Loucy (cell line): ENCODE data around the gene MAPK1.
"Not testable (repeated sequence)": the region's sequence is repeated elsewhere in the genome, so short reads cannot be mapped to it uniquely, and the experiment has no call there.

Experiments used
- H2AFZ ChIP-seq: fragments of 200-600 bp; sonication (generic); 2 replicates; pipeline ENCODE4 v1.6.0; 2016; ENCODE audit warnings: antibody characterized with exemption, mild to moderate bottlenecking, low read length, moderate library complexity
- H3F3A ChIP-seq: fragments of 200-600 bp; 2 replicates; pipeline ENCODE4 v1.6.0; 2016; ENCODE audit warnings: antibody characterized with exemption, low read depth, mild to moderate bottlenecking
- H3K27me3 ChIP-seq: fragments of 200-600 bp; sonication (generic); 2 replicates; pipeline ENCODE4 v1.6.1; 2014; ENCODE audit warnings: low read length, mild to moderate bottlenecking; ENCODE audit not compliant: insufficient read depth, poor library complexity, severe bottlenecking
- H3K36me3 ChIP-seq: fragments of 200-600 bp; sonication (generic); 2 replicates; pipeline ENCODE4 v1.6.1; 2016; ENCODE audit warnings: low read length; ENCODE audit not compliant: insufficient read depth
- H3K4me1 ChIP-seq: fragments of 200-600 bp; sonication (generic); 2 replicates; pipeline ENCODE4 v1.5.1; 2014; ENCODE audit warnings: low read length, mild to moderate bottlenecking; ENCODE audit not compliant: insufficient read depth, poor library complexity, severe bottlenecking
- H3K4me2 ChIP-seq: fragments of 200-600 bp; sonication (generic); 2 replicates; pipeline ENCODE4 v1.6.0; 2014; ENCODE audit warnings: antibody characterized with exemption, low read length, low read depth, mild to moderate bottlenecking; ENCODE audit not compliant: poor library complexity, severe bottlenecking
- H3K4me3 ChIP-seq: fragments of 200-600 bp; sonication (generic); 2 replicates; pipeline ENCODE4 v1.5.1; 2014; ENCODE audit warnings: low read length, mild to moderate bottlenecking, mixed read lengths; ENCODE audit not compliant: poor library complexity, severe bottlenecking
- H3K79me2 ChIP-seq: fragments of 200-600 bp; sonication (generic); 2 replicates; pipeline ENCODE4 v1.6.1; 2014; ENCODE audit warnings: low read length; ENCODE audit not compliant: insufficient read depth
- H3K9ac ChIP-seq: fragments of 200-600 bp; sonication (generic); 2 replicates; pipeline ENCODE4 v1.6.0; 2014; ENCODE audit warnings: mild to moderate bottlenecking, low read depth, low read length, moderate library complexity; ENCODE audit not compliant: poor library complexity, severe bottlenecking
- H3K9me2 ChIP-seq: fragments of 200-600 bp; sonication (generic); replicated peaks from 2 replicates; pipeline ENCODE4 v1.6.1; 2016; ENCODE audit warnings: low read depth, low read length, mixed read lengths
- H3K9me3 ChIP-seq: fragments of 200-600 bp; sonication (generic); 2 replicates; pipeline ENCODE4 v1.6.1; 2014; ENCODE audit warnings: mild to moderate bottlenecking, antibody characterized with exemption, low read length, low read depth; ENCODE audit not compliant: insufficient read depth
- H4K20me1 ChIP-seq: fragments of 200-600 bp; sonication (generic); 2 replicates; pipeline ENCODE4 v1.6.0; 2014; ENCODE audit warnings: antibody characterized with exemption, low read length, mild to moderate bottlenecking; ENCODE audit not compliant: insufficient read depth, poor library complexity, severe bottlenecking
- EZH2phosphoT487 ChIP-seq: fragments of 200-600 bp; IDR thresholded peaks from 2 replicates; pipeline ENCODE4 v1.6.1; 2018; ENCODE audit warnings: antibody characterized with exemption, mild to moderate bottlenecking, moderate library complexity, borderline replicate concordance
- TF ChIP-seq, protein P1 (sequence below): fragments of 200-600 bp; sonication (generic); conservative IDR thresholded peaks from 2 replicates; pipeline ENCODE4 v1.5.1; 2014; ENCODE audit warnings: mild to moderate bottlenecking, antibody characterized with exemption, low read length

Gene MAPK1

DNA sequence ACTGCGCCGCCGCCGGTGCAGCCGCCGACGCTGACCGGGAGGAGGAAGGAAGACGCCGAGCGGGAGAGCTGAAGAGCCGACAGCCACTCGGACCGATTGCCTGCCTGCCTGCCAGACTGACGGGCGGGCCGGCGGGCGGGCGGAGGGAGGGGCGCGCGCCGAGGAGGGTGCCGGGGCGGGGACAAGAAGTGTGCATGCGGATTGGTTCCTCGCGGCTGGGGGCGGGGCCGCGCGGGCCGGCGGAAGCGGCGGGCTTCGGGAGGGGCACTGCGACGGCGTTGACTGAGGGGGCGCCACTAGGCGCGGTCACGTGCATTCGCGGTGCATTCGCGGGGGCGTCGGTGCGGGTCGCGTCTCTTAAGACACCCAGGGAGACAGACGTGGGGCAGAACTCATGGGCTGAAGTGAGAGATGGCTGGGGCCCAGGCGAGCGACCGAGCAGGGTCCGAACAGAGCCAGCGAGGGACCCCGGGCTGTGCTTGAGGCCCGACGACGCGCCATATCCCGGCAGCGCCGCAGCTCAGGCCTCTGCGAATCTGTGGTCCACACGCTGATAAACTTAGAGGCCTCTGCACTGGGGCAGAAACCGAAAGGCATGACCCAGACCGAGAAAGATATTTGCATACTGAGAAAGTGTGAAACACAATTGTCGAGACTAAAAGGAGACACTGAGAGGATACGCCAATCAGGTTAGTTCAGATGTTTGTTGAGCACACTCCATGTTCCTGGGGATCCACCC, at the start of gene MAPK1:
TSS of gene MAPK1 (minus strand) at position 118 of the 739 bp plus-strand sequence. CDS start 205 bp downstream, outside the sequence.
- Histone ChIP-seq H3K79me2 (peaks cover 51% of the 10 kb centered on the region), H3K9me2 (no peaks in the 10 kb centered on the region), H3K9me3 (no peaks in the 10 kb centered on the region), H2AFZ (peak within 1 kb of the TSS; percentile 99), H3K27me3 (peaks cover 4% of the 10 kb centered on the region), H3K36me3 (no peaks in the 10 kb centered on the region; the same call in 1 of the 2 replicates), H4K20me1 (peaks cover 40% of the 10 kb centered on the region), H3K4me2 (peak within 1 kb of the TSS; percentile 90), H3K4me1 (peaks cover 34% of the 10 kb centered on the region), H3K4me3 (peak within 1 kb of the TSS; percentile 86), H3K9ac (peak within 1 kb of the TSS; percentile 97), H3F3A (no peaks in the 10 kb centered on the region)
- TF ChIP-seq, protein P1, sequence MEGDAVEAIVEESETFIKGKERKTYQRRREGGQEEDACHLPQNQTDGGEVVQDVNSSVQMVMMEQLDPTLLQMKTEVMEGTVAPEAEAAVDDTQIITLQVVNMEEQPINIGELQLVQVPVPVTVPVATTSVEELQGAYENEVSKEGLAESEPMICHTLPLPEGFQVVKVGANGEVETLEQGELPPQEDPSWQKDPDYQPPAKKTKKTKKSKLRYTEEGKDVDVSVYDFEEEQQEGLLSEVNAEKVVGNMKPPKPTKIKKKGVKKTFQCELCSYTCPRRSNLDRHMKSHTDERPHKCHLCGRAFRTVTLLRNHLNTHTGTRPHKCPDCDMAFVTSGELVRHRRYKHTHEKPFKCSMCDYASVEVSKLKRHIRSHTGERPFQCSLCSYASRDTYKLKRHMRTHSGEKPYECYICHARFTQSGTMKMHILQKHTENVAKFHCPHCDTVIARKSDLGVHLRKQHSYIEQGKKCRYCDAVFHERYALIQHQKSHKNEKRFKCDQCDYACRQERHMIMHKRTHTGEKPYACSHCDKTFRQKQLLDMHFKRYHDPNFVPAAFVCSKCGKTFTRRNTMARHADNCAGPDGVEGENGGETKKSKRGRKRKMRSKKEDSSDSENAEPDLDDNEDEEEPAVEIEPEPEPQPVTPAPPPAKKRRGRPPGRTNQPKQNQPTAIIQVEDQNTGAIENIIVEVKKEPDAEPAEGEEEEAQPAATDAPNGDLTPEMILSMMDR: peak; percentile 38
- TF ChIP-seq EZH2phosphoT487: no peak

DNA sequence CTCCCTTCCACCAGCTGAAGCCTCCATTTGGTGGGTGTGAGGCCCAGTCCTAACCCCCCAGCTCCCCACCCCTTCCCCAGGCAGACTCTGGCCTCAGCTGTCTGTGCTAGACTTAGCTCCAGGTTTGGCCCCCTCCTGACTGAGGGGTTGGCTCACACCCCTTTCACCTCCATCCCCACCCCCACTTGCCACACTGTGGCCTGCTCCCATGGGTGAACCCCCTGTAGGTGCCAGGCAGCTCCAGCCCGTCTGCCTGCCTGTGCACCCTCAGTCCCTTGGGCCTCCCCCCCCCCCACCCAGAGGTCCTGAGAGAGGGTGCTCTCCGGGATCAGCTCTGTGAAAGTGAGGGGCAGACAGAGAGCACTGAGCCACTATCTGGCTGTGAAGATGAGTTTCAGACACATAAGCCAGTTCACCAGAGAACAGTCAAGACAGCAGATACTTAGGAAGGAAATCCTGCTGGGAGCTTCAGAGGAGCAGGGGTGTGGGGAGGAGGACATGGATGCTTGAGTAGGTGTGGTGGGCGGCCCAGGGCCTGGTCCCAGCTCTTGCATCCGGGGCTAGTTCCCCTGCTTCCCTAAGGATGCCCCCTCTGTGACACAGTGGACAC, 49.0 kb upstream of the MAPK1 start:
- Histone ChIP-seq H3K4me2 (no peak overlapping the region), H3K4me1 (no peaks in the 10 kb centered on the region), H3F3A (no peaks in the 10 kb centered on the region), H4K20me1 (no peaks in the 10 kb centered on the region), H3K36me3 (no peaks in the 10 kb centered on the region), H3K9me2 (no peaks in the 10 kb centered on the region), H3K79me2 (no peaks in the 10 kb centered on the region), H3K9ac (no peak overlapping the region), H3K9me3 (no peaks in the 10 kb centered on the region), H3K4me3 (no peak overlapping the region), H2AFZ (no peak overlapping the region), H3K27me3 (no peaks in the 10 kb centered on the region)
- TF ChIP-seq, protein P1: no peak
- no peak for TF ChIP-seq EZH2phosphoT487

- H2AFZ ChIP-seq: no peak overlapping the region
- H3K79me2 ChIP-seq: no peaks in the 10 kb centered on the region
- no peaks in the 10 kb centered on the region for H3F3A ChIP-seq
- H3K36me3 ChIP-seq: no peaks in the 10 kb centered on the region
- no peaks in the 10 kb centered on the region for H3K4me1 ChIP-seq
- no peak overlapping the region for H3K4me3 ChIP-seq
- H3K9me2 ChIP-seq: no peaks in the 10 kb centered on the region
- TF ChIP-seq, protein P1: no peak
- TF ChIP-seq EZH2phosphoT487: no peak
- no peak overlapping the region for H3K9ac ChIP-seq
- no peaks in the 10 kb centered on the region for H4K20me1 ChIP-seq
- no peaks in the 10 kb centered on the region for H3K27me3 ChIP-seq
- H3K9me3 ChIP-seq: no peaks in the 10 kb centered on the region
- H3K4me2 ChIP-seq: no peak overlapping the region
Observed at GRCh38 chr22:21915624-21916308, 48.3 kb upstream of the MAPK1 start.

GRCh38 chr22:21914033-21914642, 46.7 kb upstream of the MAPK1 start:
- not testable (repeated sequence) for H3K4me3 ChIP-seq, H2AFZ ChIP-seq, H3K9me3 ChIP-seq, H3K79me2 ChIP-seq, H3K9me2 ChIP-seq, H3K4me2 ChIP-seq, H3K36me3 ChIP-seq, H3K9ac ChIP-seq, H3K27me3 ChIP-seq, H3K4me1 ChIP-seq, H4K20me1 ChIP-seq, H3F3A ChIP-seq

DNA sequence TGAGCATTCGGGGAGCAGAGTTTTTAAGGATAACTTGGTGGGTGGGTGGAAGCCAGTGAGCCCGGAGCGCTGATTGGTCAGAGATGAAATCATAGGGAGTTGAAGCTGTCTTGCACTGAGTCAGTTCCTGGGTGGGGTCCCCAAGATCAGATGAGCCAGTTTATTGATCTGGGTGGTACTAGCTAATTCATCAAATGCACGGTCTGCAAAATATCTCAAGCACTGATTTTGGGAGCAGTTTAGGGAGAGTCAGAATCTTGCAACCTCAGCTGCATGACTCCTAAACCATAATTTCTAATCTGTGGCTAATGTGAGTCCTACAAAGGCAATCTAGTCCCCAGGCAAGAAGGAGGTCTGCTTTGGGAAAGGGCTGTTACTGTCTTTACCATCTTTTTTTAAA, 42.9 kb upstream of the MAPK1 start:
- H3K4me2 ChIP-seq, H4K20me1 ChIP-seq, H3K79me2 ChIP-seq, H2AFZ ChIP-seq, H3K4me1 ChIP-seq, H3K9me2 ChIP-seq, H3K9ac ChIP-seq, H3K9me3 ChIP-seq, H3K27me3 ChIP-seq, H3F3A ChIP-seq, H3K36me3 ChIP-seq, H3K4me3 ChIP-seq: not testable (repeated sequence)
